Gastrocnemius medialis (tissue), 4 donors: ENCODE data around the gene VWA3A.

Source experiments
- POLR2A ChIP-seq, 2 donors: fragments of 450-650 bp; IDR thresholded peaks; one replicate each; pipeline ENCODE4 v1.6.1; 2017; ENCODE audit warnings: antibody characterized with exemption in 2 of 2, mild to moderate bottlenecking in 2 of 2, moderate library complexity in 2 of 2
- TF ChIP-seq, protein P1 (sequence below), 5 experiments: fragments of 450-650 bp in 3 of 5; fragments of 200-600 bp in 2 of 5; sonication (generic) in 2 of 5; IDR thresholded peaks in 4 of 5; conservative IDR thresholded peaks in 1 of 5; 1 replicate in 4 of 5; 2 replicates in 1 of 5; pipeline ENCODE4 v1.5.1; 2016 to 2019; ENCODE audit warnings: antibody characterized with exemption in 5 of 5, mild to moderate bottlenecking in 3 of 5, moderate library complexity in 3 of 5

DNA sequence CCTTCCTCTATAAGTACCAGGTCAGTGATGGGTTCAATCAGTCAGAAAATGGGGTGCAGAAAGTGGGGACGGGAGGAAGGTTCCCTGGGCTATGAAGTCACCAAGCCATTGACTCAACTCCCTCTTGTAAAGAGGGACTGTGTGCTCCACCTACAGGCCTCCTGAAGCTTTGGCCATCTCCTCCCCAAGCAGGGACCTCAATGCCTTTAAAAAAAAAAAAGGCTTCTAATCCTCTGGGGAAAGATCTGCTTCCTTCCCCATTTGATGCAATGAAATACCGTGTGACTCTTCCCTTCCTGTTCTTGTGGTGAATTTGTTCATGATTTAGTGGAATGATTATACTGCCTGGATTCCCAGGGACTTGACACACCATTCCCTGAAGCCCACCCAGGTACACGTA is 30.8 kb downstream of the VWA3A start:
- TF ChIP-seq, protein P1, sequence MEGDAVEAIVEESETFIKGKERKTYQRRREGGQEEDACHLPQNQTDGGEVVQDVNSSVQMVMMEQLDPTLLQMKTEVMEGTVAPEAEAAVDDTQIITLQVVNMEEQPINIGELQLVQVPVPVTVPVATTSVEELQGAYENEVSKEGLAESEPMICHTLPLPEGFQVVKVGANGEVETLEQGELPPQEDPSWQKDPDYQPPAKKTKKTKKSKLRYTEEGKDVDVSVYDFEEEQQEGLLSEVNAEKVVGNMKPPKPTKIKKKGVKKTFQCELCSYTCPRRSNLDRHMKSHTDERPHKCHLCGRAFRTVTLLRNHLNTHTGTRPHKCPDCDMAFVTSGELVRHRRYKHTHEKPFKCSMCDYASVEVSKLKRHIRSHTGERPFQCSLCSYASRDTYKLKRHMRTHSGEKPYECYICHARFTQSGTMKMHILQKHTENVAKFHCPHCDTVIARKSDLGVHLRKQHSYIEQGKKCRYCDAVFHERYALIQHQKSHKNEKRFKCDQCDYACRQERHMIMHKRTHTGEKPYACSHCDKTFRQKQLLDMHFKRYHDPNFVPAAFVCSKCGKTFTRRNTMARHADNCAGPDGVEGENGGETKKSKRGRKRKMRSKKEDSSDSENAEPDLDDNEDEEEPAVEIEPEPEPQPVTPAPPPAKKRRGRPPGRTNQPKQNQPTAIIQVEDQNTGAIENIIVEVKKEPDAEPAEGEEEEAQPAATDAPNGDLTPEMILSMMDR (IDR thresholded peaks at IDR 0.05 in 4 of 5, conservative IDR thresholded peaks at IDR 0.05 in 1 of 5), result no peak
- no peak for TF ChIP-seq POLR2A (IDR thresholded peaks at IDR 0.05)
